ENCODE data around the gene RGS6.

- TF ChIP-seq, protein P1, sequence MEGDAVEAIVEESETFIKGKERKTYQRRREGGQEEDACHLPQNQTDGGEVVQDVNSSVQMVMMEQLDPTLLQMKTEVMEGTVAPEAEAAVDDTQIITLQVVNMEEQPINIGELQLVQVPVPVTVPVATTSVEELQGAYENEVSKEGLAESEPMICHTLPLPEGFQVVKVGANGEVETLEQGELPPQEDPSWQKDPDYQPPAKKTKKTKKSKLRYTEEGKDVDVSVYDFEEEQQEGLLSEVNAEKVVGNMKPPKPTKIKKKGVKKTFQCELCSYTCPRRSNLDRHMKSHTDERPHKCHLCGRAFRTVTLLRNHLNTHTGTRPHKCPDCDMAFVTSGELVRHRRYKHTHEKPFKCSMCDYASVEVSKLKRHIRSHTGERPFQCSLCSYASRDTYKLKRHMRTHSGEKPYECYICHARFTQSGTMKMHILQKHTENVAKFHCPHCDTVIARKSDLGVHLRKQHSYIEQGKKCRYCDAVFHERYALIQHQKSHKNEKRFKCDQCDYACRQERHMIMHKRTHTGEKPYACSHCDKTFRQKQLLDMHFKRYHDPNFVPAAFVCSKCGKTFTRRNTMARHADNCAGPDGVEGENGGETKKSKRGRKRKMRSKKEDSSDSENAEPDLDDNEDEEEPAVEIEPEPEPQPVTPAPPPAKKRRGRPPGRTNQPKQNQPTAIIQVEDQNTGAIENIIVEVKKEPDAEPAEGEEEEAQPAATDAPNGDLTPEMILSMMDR (conservative IDR thresholded peaks at IDR 0.05 in 1 of 2, IDR thresholded peaks at IDR 0.05 in 1 of 2; ENCODE audit: low read depth in 1 of 2, low read length in 2 of 2): no peak
- TF ChIP-seq EZH2 (IDR thresholded peaks at IDR 0.05; ENCODE audit: low read length, missing control alignments): no peak
Measured at GRCh38 chr14:72563676-72564075, 631.4 kb downstream of the RGS6 start.

Measured in fibroblast of lung (primary cell).